AG04449 (cell line): ENCODE results near the gene E2F4.

ENCODE experiments used
- CTCF ChIA-PET: fragments of 350-600 bp; formaldehyde crosslinking; extraction: SDS; loops from one replicate; lab custom pipeline; 2021; ENCODE audit warnings: antibody characterized with exemption; lab: Yijun Ruan, JAX
- POLR2A ChIA-PET: fragments of 400-600, 350-600 bp; formaldehyde crosslinking; extraction: SDS; loops from one replicate; lab custom pipeline; 2020; ENCODE audit warnings: antibody characterized with exemption, inconsistent platforms; lab: Yijun Ruan, JAX
- DNase-seq: peaks from one replicate; pipeline ENCODE4 v3.0.0-alpha.2; 2010; ENCODE audit warnings: low read depth, low spot score
- H3K4me3 ChIP-seq: 2 replicates; pipeline ENCODE4 v1.5.1; 2011; ENCODE audit warnings: low read depth, mild to moderate bottlenecking, control low read depth, low read length
- TF ChIP-seq, protein P1 (sequence below): IDR thresholded peaks from one replicate; pipeline ENCODE4 v1.5.1; 2011; ENCODE audit warnings: mild to moderate bottlenecking, moderate library complexity, low read length, control low read depth, inconsistent platforms; ENCODE audit not compliant: insufficient read depth; ENCODE audit errors: missing control alignments

E2F4 gene

DNA sequence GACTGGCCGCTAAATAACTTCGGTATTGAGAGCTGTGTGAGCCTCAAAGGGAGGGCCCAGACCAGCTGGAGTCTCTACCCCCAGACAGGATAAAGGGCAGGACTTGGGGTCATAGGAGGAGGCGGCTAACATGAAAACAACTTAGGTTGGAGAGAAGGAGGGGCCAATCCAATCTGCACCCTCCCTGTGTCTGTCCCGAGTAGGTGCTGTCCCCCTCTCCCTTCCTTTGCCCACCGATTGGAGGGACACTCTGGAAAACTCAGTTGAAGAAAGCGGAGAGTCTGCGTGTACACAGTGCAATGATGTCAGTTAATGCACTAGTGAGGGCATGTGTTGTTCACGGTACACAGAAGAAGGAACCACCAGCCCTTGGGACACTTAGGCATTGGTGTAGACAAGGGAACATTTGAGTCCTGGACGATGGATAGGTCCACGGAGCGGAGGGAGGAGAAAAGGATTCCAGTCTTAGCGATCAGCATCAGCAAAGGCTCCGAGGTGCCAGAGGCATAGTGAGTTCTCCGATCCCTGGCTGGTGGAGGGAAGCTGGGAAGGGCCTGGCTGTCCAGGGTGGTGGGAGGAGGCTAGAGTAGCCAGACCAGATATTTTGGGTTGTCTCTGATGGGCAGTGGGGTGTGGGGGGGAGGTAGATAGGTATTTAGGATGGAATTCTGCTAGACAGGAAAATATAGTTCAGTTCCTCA, 20.9 kb upstream of the E2F4 start:
- CTCF ChIA-PET: interaction anchor here (0.6 to 10.1 kb wide), 6 partner anchors 11 to 194 kb away, joined by 3 to 110 read pairs (median 18); partner anchors contain the start of genes B3GNT9, FBXL8, MATCAP1 and TRADD
- POLR2A ChIA-PET: interaction anchor here (0.8 to 2.2 kb wide), 4 partner anchors 21 to 172 kb away, joined by 3 to 4 read pairs (median 4); partner anchors contain the start of gene B3GNT9
- H3K4me3 ChIP-seq: peak overlapping the region; percentile 56
- TF ChIP-seq, protein P1, sequence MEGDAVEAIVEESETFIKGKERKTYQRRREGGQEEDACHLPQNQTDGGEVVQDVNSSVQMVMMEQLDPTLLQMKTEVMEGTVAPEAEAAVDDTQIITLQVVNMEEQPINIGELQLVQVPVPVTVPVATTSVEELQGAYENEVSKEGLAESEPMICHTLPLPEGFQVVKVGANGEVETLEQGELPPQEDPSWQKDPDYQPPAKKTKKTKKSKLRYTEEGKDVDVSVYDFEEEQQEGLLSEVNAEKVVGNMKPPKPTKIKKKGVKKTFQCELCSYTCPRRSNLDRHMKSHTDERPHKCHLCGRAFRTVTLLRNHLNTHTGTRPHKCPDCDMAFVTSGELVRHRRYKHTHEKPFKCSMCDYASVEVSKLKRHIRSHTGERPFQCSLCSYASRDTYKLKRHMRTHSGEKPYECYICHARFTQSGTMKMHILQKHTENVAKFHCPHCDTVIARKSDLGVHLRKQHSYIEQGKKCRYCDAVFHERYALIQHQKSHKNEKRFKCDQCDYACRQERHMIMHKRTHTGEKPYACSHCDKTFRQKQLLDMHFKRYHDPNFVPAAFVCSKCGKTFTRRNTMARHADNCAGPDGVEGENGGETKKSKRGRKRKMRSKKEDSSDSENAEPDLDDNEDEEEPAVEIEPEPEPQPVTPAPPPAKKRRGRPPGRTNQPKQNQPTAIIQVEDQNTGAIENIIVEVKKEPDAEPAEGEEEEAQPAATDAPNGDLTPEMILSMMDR: no peak
- DNase-seq: no peak

DNA sequence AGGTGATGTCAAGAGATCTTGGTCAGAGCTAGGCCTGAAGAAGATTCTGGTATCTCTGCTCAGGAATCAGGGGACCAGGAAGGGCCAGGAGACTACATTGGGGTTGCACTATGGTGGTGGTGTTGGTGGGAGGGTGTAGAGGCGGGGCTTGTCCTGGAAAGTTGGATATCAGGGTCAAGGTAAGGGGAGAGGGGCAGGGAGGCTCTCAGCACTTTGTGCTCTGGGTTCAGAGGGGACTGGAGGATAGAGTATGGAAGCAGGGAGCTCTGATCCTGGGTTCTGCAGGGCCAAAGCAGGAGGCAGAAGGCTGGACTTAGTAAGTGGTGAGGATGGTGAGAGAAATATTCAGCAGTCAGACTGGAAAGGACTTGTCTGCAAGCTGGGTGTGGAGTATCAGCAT, 18.6 kb upstream of the E2F4 start:
- no peak for DNase-seq
- TF ChIP-seq, protein P1: no peak
- peak overlapping the region; percentile 56 for H3K4me3 ChIP-seq
- ChIA-PET POLR2A (interaction anchor here (0.6 to 1.1 kb wide), 3 partner anchors 18 to 160 kb away, joined by 3 to 4 read pairs (median 3); partner anchors contain the start of gene B3GNT9), CTCF (interaction anchor here (0.9 to 10.1 kb wide), 7 partner anchors 11 to 219 kb away, joined by 3 to 110 read pairs (median 5); partner anchors contain the start of gene MATCAP1)

DNA sequence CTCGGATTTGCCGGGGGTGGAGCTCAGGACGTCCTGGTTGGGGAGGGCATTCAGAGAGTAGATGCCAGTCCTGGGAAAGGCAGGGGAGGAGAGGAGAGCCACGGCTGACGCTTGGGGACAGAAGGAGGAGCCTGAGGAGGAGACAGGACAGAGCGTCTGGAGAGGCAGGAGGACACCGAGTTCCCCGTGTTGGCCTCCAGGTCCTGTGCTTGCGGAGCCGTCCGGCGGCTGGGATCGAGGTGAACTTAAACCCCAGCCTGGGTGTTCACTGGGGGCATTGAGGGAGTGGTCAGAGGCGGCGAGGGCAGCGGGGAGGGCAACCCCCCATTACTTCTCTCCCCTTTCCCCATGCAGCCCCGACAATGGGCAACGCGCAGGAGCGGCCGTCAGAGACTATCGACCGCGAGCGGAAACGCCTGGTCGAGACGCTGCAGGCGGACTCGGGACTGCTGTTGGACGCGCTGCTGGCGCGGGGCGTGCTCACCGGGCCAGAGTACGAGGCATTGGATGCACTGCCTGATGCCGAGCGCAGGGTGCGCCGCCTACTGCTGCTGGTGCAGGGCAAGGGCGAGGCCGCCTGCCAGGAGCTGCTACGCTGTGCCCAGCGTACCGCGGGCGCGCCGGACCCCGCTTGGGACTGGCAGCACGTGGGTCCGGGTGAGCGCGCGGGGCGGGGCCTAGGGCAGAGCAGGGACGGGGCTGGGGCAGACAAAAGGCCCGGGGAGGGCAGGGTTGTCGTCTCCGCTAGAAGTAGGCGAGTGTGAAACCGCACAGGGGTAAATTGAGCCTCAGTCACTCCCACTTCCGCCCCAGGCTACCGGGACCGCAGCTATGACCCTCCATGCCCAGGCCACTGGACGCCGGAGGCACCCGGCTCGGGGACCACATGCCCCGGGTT, 17.9 kb upstream of the E2F4 start:
- DNase-seq: no peak
- CTCF ChIA-PET: interaction anchor here (0.9 to 10.1 kb wide), 11 partner anchors 11 to 220 kb away, joined by 3 to 110 read pairs (median 6); partner anchors contain the start of genes FBXL8, MATCAP1 and TRADD
- POLR2A ChIA-PET: interaction anchor here (0.6 to 1.3 kb wide), 4 partner anchors 13 to 160 kb away, joined by 3 to 8 read pairs (median 4); partner anchors contain the start of gene B3GNT9
- TF ChIP-seq, protein P1: peak; percentile 58
- H3K4me3 ChIP-seq: peak overlapping the region; percentile 56

DNA sequence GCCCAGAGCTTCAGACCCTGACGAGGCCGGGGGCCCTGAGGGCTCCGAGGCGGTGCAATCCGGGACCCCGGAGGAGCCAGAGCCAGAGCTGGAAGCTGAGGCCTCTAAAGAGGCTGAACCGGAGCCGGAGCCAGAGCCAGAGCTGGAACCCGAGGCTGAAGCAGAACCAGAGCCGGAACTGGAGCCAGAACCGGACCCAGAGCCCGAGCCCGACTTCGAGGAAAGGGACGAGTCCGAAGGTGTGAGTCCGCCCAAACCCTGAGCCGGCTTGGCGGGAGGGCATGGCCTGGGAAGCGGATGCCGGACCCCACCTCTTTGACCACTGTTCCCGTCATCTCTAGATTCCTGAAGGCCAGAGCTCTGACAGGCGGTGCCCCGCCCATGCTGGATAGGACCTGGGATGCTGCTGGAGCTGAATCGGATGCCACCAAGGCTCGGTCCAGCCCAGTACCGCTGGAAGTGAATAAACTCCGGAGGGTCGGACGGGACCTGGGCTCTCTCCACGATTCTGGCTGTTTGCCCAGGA, 17.2 kb upstream of the E2F4 start:
- DNase-seq: no peak
- TF ChIP-seq, protein P1: no peak
- H3K4me3 ChIP-seq: peak overlapping the region; percentile 56
- CTCF ChIA-PET: interaction anchor here (1.2 to 10.1 kb wide), 7 partner anchors 10 to 221 kb away, joined by 3 to 110 read pairs (median 6); partner anchors contain the start of genes FBXL8, MATCAP1 and TRADD
- POLR2A ChIA-PET: interaction anchor here (0.9 to 1.3 kb wide), 2 partner anchors 14 to 22 kb away, joined by 3 to 8 read pairs; no protein-coding TSS in a partner anchor

DNA sequence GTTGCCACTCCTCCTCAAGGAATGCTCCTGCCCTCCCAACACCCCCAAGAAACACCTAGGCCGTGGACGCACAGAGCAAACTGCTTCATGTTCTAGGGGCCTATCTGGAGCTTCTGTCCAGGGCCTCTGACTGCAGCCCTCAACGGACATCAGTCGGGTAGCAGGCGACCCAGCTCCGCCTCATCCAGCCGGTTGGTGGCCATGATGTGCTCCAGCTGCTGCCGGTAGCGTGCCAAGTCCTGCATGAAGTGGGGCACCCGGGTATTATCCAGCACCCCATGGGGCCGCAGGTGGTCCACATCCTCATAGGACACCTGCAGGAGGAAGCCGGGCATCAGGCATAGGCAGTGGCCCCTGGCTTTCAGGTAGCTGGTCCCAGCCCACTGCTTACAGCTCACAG, 15.3 kb upstream of the E2F4 start:
- H3K4me3 ChIP-seq: no peak overlapping the region
- DNase-seq: no peak
- ChIA-PET CTCF (interaction anchor here (1.2 to 10.1 kb wide), 6 partner anchors 8 to 222 kb away, joined by 4 to 110 read pairs (median 7); partner anchors contain the start of genes FBXL8, MATCAP1 and TRADD), POLR2A (no interaction called here)
- TF ChIP-seq, protein P1: no peak
